ENCODE measurements around the gene ADAP1.

ADAP1 gene

DNA sequence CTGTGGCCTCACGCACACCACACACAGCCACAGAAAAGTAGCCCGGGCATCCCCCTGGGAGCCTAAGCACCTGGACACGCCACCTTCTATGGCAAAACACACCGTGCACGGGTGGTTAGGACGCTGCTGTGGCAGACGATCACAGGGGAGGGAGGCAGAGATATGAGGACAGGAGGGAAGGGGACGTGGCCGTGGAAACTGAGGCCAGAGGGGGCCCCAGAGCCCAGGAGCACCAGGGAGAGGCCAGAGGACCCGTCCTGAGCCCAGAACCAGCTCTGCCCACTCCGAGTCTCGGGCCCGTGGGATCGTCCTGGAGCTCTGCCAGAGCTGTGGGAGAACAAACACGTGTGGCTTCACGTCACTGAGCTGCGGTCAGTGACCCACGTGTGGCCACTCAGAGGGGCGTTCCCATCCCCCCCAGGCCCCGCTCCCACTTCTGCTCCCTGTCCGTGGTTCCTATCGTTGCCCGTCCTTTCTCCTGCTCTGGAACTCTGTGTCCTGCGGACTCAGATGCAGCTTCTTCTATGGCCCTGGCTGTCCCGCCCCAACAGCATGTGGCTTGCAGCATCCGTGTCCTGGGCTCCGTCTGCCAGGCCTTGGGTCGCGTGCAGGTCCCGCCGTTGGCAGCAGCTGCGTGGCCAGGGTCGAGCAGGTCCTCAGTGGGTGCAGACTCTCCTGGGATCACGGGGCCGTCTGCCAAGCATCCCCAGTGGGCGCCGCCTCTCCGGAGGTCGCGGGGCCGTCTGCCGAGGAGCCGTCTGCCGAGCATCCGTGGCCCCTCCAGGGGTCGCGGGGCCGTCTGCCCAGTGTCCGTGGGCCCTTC, 47.1 kb downstream of the ADAP1 start:
- no peak for DNase-seq

GRCh38 chr7:906776-907157, 47.7 kb downstream of the ADAP1 start:
- DNase-seq, result no peak

DNA sequence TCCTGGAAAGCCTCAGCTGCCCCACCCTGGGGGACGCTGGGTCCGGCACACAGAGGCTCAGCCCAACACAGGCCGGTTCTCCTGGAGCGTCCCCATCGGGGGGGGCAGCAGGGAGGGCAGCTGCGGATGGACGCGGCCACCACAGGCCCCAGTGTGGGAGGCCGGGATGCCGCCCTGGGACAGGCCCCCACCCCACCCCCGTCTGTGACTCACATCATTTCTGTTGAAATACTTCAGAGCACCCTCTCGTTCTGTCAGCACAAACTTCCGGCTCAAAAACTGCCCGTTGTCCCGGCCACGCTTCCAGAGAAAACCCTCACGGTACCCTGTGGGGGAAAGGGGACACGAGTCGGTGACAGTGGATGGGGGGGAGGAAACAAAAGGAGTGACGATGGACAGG, 49.6 kb downstream of the ADAP1 start:
- DNase-seq, result no peak

GRCh38 chr7:903921-904755, 50.3 kb downstream of the ADAP1 start:
- no peak for DNase-seq

- DNase-seq, result no peak
These were observed 51.5 kb downstream of the ADAP1 start for GRCh38 chr7:902996-903395.

- DNase-seq, result peak; percentile 21 to 46
These were observed 52.9 kb downstream of the ADAP1 start for GRCh38 chr7:901388-902154.

- no peak for DNase-seq
These were observed 53.5 kb downstream of the ADAP1 start for GRCh38 chr7:901041-901387.

GRCh38 chr7:900331-901040, 54.0 kb downstream of the ADAP1 start:
- no peak for DNase-seq

DNA sequence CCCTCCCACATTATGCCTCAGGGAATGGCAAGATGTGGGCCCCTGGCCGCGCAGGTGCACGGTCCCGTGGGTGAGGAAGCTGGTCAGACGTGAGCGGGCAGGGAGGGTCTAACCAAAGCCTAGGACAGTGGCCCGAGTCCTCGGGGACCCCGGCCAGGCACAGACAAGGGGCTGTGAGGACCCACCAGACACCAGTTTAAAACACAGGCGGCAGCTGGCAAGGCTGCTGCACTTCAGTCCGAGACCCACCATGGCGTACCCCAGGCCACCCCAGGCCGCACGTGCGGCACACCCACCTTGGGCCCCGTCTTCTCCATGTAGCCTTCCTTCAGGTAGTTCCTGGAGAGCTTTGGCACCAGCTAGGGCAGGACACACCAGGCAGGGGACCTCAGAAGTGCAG, 54.7 kb downstream of the ADAP1 start:
- DNase-seq, result no peak

- DNase-seq, result no peak
These were observed 55.4 kb downstream of the ADAP1 start for GRCh38 chr7:898855-899681.

GRCh38 chr7:898460-898854, 56.0 kb downstream of the ADAP1 start:
- no peak for DNase-seq

DNA sequence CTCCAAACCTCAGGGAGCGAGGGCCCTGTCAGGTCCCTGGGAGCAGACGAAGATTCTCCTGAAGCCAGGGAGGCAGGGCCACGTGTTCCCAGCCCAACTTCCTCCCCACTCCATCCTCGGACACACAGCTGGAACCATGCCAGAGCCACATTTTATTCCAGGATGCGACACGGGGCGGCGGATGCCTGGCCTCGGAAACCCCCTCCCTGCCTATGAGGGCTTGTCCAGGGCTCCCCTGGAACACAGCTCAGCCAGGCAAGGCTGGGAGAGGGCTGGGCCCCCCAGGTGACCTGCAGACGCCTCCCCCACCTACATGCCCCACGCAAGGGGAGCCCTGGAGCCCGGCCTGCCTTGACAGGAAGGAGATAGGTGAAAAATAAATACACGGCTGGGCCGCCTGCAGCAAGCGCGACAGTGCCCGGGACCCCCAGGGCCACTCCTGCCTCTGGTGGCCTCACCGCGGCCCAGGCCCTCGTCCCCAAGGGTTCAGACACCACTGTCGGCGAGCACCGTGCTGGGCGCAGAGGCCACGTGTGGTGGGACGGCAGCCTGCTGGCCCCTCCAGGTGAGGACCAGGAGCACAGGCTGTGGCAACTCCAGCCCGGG, 56.6 kb downstream of the ADAP1 start:
- DNase-seq, result no peak

DNA sequence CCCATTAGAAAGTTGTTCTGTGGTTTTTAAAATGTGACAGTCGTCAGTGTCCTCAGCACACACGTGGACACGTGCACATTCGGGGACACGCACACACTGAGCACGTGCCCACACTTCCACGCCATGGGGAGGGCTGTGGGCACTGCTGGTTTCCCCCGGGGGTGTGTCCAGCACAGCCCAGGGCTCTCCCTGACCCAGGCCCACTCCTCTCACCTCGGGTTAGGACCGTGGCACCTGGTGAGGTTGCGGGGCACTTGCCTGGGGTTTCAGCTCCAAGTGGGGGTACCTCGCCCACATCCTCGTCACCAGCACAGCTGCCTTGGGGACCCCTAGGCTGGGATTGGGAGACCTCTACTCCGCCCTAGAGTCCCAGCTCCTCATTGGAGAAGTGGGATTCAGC, 57.4 kb downstream of the ADAP1 start:
- no peak for DNase-seq

DNA sequence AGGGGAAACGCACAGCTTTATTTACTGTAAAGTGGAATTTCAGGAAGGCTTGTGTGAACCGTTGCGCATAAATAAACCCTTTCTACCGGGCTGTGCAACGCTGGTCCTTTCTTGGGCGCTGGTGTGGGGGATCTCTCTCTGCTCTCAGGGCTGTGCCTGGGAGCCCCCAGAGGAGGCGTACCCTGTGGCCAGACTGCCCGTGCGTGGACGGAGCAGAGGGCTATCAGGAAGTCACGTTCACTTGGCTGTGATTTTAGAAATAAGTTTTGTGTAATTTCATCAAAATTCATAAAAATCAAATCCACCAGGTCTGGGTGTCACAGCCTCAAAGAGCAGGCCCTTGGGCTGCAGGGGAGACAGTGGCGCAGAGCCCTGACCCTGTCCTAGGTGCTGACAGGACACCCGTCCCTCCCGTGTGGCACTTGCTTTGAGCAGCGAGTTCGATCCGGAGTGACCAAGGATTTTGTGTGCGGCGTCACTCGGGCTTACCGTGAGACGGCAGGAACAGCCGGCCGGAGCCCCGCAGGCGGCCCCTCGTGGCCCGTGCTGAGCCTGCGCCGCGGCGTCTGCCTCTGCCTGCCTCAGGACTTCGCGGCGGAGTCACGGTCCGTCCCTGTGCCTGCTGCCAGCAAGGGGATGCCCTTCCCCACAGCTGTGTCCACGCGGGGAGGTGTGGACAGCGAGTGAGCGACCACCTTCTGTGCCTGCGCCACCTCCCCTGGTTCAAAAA, 58.0 kb downstream of the ADAP1 start:
- DNase-seq, result no peak

- DNase-seq, result no peak
These were observed 58.9 kb downstream of the ADAP1 start for GRCh38 chr7:895451-896052.

DNA sequence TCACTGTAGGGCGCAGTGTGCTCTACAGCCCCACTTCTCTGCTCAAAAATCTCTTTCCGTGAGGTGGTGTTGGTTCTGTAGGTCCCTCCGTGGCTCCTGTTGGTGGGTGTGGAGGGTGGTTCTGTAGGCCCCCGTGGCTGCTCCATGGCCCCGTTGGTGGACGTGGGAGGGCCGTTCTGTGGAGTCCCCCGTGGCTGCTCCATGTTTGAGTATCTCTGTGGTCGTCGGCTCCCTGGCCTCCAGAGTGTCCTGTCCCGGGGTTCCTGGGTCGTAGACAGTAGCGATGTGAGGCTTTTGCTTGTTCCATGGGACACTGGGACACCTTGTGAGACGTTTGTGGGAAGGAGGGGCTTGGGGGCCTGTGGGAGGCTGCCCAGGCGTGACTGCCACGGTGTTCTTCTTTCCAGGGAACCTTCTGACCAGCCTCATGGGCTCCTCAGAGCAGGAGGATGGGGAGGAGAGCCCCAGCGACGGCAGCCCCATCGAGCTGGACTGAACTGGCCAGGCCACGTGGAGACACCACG, 59.5 kb downstream of the ADAP1 start:
- no peak for DNase-seq

DNA sequence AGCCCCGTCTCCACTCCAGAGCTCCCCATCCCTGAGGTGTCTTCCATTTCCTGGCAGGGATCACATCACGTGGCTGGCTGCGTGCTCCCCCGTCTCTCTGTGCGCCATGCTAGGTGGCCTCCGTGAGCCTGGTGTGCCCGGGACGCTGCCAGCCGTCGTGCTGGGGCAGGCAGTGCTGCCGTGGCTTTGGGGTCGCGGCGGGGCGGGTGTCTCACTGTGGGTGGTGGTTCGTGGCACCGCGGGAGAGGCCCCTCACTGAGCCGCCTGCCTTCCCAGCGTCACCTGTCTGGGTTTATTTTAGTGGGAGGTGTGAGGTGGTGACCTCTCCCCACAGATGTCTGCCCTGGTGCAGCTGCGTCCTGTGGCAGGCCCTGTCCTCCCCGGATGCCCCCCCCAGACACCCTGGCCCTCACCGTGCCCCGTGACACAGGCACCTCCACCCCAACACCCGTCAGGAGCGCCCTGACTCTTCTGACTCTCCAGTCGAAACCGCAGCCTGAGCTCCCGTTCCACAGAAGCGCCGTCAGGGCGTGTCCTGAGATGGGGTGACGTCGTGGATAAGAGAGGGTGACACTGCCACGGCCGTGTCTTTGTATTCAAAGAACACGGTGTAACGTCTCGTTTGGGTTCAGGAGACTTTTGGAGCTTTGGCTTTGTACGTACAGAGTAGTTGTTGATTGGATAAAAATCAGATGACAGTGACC, 60.2 kb downstream of the ADAP1 start:
- no peak for DNase-seq

DNA sequence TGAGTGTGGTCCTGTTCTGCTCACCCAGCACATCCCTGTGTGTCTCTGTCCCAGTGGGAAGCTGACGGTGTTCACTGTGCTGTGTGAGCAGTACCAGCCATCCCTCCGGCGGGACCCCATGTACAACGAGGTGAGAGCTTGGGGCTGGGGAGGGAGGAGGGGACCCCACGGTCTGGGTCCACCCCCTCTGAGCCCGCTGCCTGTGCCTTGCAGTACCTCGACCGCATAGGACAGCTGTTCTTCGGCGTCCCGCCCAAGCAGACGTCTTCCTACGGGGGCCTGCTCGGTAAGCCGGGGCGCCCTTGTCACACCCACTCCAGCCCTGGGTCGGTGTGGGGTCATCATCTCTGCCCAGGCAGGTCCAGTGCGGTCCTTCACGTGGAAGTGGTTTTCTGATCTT, 60.8 kb downstream of the ADAP1 start:
- DNase-seq, result no peak

All from NCI-H187 (cell line).